ENCODE data around the gene TMEM61. TPM values are rescaled to one million over a fixed set of nuclear protein-coding genes. Genes with fewer than 3 reads are reported as not detected.
"Not testable (repeated sequence)": the region's sequence is repeated elsewhere in the genome, so short reads cannot be mapped to it uniquely, and the experiment has no call there.

Gene TMEM61
- total RNA-seq, 2 donors from 2014 or later: 3.4 TPM; not detected in 1

DNA sequence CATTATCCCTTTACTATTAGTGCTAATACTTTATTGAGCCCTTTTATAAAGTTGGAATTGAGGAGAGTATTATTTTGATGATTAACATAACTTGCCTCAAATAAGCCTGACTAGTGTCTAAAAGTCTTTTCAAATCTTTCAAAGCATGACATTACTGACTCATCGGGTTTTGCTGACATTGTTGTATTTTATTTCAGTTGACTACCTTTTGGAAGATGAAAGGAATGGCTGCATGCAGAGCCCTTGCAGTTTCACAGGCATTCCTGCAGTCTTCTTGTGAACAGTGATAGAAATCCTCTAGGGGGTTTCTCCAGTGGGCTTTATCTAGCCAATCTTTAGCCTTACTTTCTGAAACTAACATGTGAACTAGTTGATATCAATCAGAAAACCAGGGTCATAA lies 43.0 kb upstream of the TMEM61 start:
- TF ChIP-seq, protein P1, sequence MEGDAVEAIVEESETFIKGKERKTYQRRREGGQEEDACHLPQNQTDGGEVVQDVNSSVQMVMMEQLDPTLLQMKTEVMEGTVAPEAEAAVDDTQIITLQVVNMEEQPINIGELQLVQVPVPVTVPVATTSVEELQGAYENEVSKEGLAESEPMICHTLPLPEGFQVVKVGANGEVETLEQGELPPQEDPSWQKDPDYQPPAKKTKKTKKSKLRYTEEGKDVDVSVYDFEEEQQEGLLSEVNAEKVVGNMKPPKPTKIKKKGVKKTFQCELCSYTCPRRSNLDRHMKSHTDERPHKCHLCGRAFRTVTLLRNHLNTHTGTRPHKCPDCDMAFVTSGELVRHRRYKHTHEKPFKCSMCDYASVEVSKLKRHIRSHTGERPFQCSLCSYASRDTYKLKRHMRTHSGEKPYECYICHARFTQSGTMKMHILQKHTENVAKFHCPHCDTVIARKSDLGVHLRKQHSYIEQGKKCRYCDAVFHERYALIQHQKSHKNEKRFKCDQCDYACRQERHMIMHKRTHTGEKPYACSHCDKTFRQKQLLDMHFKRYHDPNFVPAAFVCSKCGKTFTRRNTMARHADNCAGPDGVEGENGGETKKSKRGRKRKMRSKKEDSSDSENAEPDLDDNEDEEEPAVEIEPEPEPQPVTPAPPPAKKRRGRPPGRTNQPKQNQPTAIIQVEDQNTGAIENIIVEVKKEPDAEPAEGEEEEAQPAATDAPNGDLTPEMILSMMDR (IDR thresholded peaks at IDR 0.05): no peak
- ATAC-seq (ENCODE audit: insufficient number of reproducible peaks, low FRiP score, low read depth): no peak
- no peak overlapping the region for H3K27ac ChIP-seq

DNA sequence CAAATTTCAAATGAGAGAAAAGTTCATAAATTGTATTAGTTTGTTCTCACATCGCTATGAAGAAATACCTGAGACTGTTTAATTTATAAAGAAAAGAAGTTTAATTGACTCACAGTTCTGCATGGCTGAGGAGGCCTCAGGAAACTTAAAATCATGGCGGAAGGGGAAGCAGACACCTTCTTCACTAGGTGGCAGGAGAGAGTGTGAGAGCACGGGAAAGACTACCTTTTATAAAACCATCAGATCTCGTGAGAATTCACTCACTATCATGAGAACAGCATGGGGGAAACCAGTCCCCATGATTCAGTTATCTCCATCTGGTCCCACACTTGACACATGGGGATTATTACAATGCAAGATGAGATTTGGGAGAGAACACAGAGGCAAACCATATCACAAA lies 41.5 kb upstream of the TMEM61 start:
- H3K4me1 ChIP-seq (ENCODE audit: control insufficient read depth in 1 of 2, low read depth in 2 of 2); H3K4me3 ChIP-seq; DNase-seq (ENCODE audit: low spot score); H3K9me3 ChIP-seq; ATAC-seq (ENCODE audit: insufficient number of reproducible peaks, low FRiP score, low read depth); H3K27ac ChIP-seq; H3K27me3 ChIP-seq (replicated peaks; ENCODE audit: insufficient read depth); H3K36me3 ChIP-seq: not testable (repeated sequence)

More for the DNA sequence above, 43.0 kb upstream of the TMEM61 start:
- DNase-seq (ENCODE audit: low spot score): no peak
- Histone ChIP-seq H3K36me3 (no peaks in the 10 kb centered on the region), H3K4me1 (ENCODE audit: control insufficient read depth in 1 of 2, low read depth in 2 of 2) (no peaks in the 10 kb centered on the region), H3K9me3 (no peaks in the 10 kb centered on the region), H3K4me3 (no peak overlapping the region), H3K27me3 (replicated peaks; ENCODE audit: insufficient read depth) (no peaks in the 10 kb centered on the region)

DNA sequence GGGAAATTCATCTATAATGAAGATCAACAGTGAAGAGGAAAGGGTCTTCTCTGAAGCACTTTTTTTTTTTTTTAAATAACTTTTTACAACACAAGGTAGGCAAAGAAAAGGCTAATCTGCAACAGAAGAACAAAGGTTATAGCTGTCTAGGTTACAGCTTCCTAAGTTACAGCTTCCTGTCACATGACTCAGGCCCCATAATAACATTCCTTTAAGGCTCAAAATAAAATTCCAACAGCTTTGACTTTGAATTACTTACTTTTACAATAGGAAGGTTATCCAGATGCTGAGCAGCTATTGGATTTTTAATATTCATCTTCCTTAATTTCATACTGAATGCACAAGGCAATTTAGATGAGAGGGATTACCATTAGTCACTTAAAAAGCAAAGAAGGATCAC lies 40.4 kb upstream of the TMEM61 start:
- DNase-seq (ENCODE audit: low spot score) (no peak), ATAC-seq (ENCODE audit: insufficient number of reproducible peaks, low FRiP score, low read depth) (no peak)
- Histone ChIP-seq H3K27me3 (replicated peaks; ENCODE audit: insufficient read depth) (no peaks in the 10 kb centered on the region), H3K4me3 (no peak overlapping the region), H3K36me3 (no peaks in the 10 kb centered on the region), H3K4me1 (ENCODE audit: control insufficient read depth in 1 of 2, low read depth in 2 of 2) (no peaks in the 10 kb centered on the region), H3K9me3 (no peaks in the 10 kb centered on the region), H3K27ac (no peak overlapping the region)
- TF ChIP-seq, protein P1 (IDR thresholded peaks at IDR 0.05): no peak

DNA sequence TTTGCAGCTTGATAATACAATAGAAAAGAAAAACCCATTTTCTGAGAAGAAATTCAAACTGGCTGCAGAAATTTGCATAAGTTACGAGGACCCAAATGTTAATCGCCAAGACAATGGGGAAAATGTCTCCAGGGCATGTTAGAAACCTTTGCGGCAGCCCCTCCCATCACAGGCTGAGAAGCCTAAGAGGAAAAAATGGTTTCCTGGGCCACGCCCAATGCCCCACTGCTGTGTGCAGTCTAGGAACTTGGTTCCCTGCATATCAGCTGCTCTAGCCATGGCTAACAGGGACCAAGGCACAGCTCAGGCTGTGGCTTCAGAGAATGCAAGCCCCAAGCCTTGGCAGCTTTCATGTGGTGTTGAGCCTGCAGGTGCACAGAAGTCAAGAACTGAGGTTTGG lies 37.5 kb upstream of the TMEM61 start:
- no peaks in the 10 kb centered on the region for H3K4me1 ChIP-seq (ENCODE audit: control insufficient read depth in 1 of 2, low read depth in 2 of 2)
- TF ChIP-seq, protein P1 (IDR thresholded peaks at IDR 0.05): no peak
- H3K27me3 ChIP-seq (replicated peaks; ENCODE audit: insufficient read depth): no peaks in the 10 kb centered on the region
- H3K27ac ChIP-seq: no peak overlapping the region
- DNase-seq (ENCODE audit: low spot score) (no peak), ATAC-seq (ENCODE audit: insufficient number of reproducible peaks, low FRiP score, low read depth) (no peak)
- H3K4me3 ChIP-seq: no peak overlapping the region
- no peaks in the 10 kb centered on the region for H3K36me3 ChIP-seq
- H3K9me3 ChIP-seq: no peaks in the 10 kb centered on the region

DNA sequence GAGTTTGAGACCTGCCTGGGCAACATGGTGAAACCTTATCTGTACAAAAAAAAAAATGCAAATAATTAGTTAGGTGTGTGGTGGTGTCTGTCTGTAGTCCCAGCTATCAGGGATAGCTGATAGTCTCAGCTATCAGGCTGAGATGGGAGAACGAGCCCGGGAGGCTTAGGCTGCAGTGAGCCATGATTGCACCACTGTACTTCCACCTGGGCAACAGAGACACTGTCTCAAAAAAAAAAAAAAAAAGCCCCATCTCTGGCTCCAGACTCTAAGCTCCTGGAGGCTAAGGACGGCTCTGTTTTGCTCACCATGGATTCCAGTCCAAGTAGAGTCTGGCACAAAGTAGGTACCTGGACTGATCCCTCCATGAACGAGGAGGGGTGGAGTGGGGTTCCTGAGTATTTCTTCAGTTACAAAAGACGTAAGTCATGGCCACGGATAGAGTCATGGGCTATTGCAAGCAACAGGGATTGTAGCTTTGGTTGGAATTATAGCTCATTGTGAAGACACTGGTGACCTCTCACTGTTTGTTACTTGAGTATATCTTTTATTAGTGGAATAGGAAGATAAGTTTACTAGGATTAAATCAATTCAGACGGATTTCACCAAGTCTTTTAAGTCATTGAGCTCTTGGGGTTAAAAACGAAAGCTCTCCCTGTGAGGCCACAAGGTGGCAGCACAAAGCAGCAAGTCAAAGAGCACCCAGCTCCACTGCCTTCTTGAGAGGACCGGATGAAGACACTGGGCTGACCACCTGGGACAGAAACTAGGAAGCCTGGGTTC lies 35.6 kb upstream of the TMEM61 start:
- DNase-seq (ENCODE audit: low spot score): no peak
- ATAC-seq (ENCODE audit: insufficient number of reproducible peaks, low FRiP score, low read depth): no peak
- Histone ChIP-seq H3K4me1 (ENCODE audit: control insufficient read depth in 1 of 2, low read depth in 2 of 2) (peaks cover 0 to under 1% of the 10 kb centered on the region in 2 donors), H3K4me3 (no peak overlapping the region), H3K9me3 (no peaks in the 10 kb centered on the region), H3K27ac (no peak overlapping the region), H3K27me3 (replicated peaks; ENCODE audit: insufficient read depth) (no peaks in the 10 kb centered on the region), H3K36me3 (no peaks in the 10 kb centered on the region)
- TF ChIP-seq, protein P1 (IDR thresholded peaks at IDR 0.05): peak; percentile 79

Data from thoracic aorta (tissue), 2 donors.